GM21360 (cell line): ENCODE measurements around the gene EPN3.

Experiments used
- ATAC-seq: cut with Tn5 transposase; IDR thresholded peaks from one replicate; pipeline ENCODE4 v1.9.1; 2021; ENCODE audit warnings: mild to moderate bottlenecking, moderate library complexity; ENCODE audit not compliant: unreplicated experiment

EPN3 gene

GRCh38 chr17:50565402-50566350 is 33.1 kb downstream of the EPN3 start:
- no peak for ATAC-seq

GRCh38 chr17:50566886-50567285 is 34.4 kb downstream of the EPN3 start:
- no peak for ATAC-seq

- no peak for ATAC-seq
Measured at GRCh38 chr17:50568659-50569058, 36.1 kb downstream of the EPN3 start.

- no peak for ATAC-seq
Measured at GRCh38 chr17:50569592-50569991, 37.1 kb downstream of the EPN3 start.

GRCh38 chr17:50570032-50570431 is 37.5 kb downstream of the EPN3 start:
- no peak for ATAC-seq

- ATAC-seq = no peak
Measured at GRCh38 chr17:50570528-50570927, 38.0 kb downstream of the EPN3 start.

- no peak for ATAC-seq
Measured at GRCh38 chr17:50571681-50572080, 39.1 kb downstream of the EPN3 start.

GRCh38 chr17:50572541-50572940 is 40.0 kb downstream of the EPN3 start:
- ATAC-seq = no peak

- ATAC-seq = no peak
Measured at GRCh38 chr17:50573866-50574611, 41.5 kb downstream of the EPN3 start.

GRCh38 chr17:50575581-50576210 is 43.2 kb downstream of the EPN3 start:
- ATAC-seq = no peak

- ATAC-seq = no peak
Measured at GRCh38 chr17:50576864-50577263, 44.3 kb downstream of the EPN3 start.

- no peak for ATAC-seq
Measured at GRCh38 chr17:50577451-50577954, 45.0 kb downstream of the EPN3 start.

- ATAC-seq = no peak
Measured at GRCh38 chr17:50578173-50578572, 45.6 kb downstream of the EPN3 start.

- ATAC-seq = no peak
Measured at GRCh38 chr17:50579399-50579798, 46.9 kb downstream of the EPN3 start.

GRCh38 chr17:50580646-50581045 is 48.1 kb downstream of the EPN3 start:
- no peak for ATAC-seq

GRCh38 chr17:50581316-50581715 is 48.8 kb downstream of the EPN3 start:
- no peak for ATAC-seq

- no peak for ATAC-seq
Measured at GRCh38 chr17:50582741-50583140, 50.2 kb downstream of the EPN3 start.

- no peak for ATAC-seq
Measured at GRCh38 chr17:50583641-50584040, 51.1 kb downstream of the EPN3 start.

GRCh38 chr17:50584116-50584515 is 51.6 kb downstream of the EPN3 start:
- ATAC-seq = no peak

- ATAC-seq = no peak
Measured at GRCh38 chr17:50584749-50585148, 52.2 kb downstream of the EPN3 start.

- ATAC-seq = no peak
Measured at GRCh38 chr17:50585346-50585745, 52.8 kb downstream of the EPN3 start.
